Stimulated activated naive CD8-positive, alpha-beta T cell treated with anti-CD3 and anti-CD28 coated beads, Interleukin-15, amount 100 ng/mL, for 72 hours (primary cell): ENCODE measurements around the gene RUSF1.
A peak's percentile ranks its signal among the peaks of the same experiment; 100 is the strongest.

Experiments used
- ATAC-seq: fragments of 150-1000 bp; cut with Tn5 transposase; 2 replicates; pipeline ENCODE4 v1.10.0; 2021; ENCODE audit warnings: mild to moderate bottlenecking, moderate library complexity
- DNase-seq, 2 donors: peaks; one replicate each; pipeline ENCODE4 v3.0.0; 2021 to 2022
- H3K27ac Mint-ChIP-seq, 2 donors: one replicate each; pipeline ENCODE4 v1.8.0; 2022; ENCODE audit warnings: mild to moderate bottlenecking in 2 of 2, mixed read lengths in 2 of 2, moderate library complexity in 2 of 2
- H3K27me3 Mint-ChIP-seq: one replicate; pipeline ENCODE4 v1.8.0; 2022; ENCODE audit warnings: mixed read lengths
- H3K4me1 Mint-ChIP-seq: one replicate; pipeline ENCODE4 v1.8.0; 2022; ENCODE audit warnings: mild to moderate bottlenecking, mixed read lengths
- H3K4me3 Mint-ChIP-seq, 2 donors: one replicate each; pipeline ENCODE4 v1.8.0; 2022; ENCODE audit warnings: mild to moderate bottlenecking in 2 of 2, mixed read lengths in 2 of 2, moderate library complexity in 1 of 2
- H3K9me3 Mint-ChIP-seq, 2 donors: one replicate each; pipeline ENCODE4 v1.8.0; 2022; ENCODE audit warnings: mixed read lengths in 2 of 2

Gene RUSF1

GRCh38 chr16:31501226-31501965, 6.8 kb downstream of the RUSF1 start:
- Mint-ChIP-seq H3K9me3 (no peaks in the 10 kb centered on the region), H3K4me3 (no peak overlapping the region), H3K27ac (no peak overlapping the region), H3K4me1 (peaks cover 21% of the 10 kb centered on the region), H3K27me3 (no peaks in the 10 kb centered on the region)
- no peak for ATAC-seq
- no peak for DNase-seq

GRCh38 chr16:31499928-31500327, 8.3 kb downstream of the RUSF1 start:
- H3K27me3 Mint-ChIP-seq: no peaks in the 10 kb centered on the region
- H3K27ac Mint-ChIP-seq: no peak overlapping the region
- ATAC-seq: no peak
- no peak overlapping the region for H3K4me3 Mint-ChIP-seq
- H3K4me1 Mint-ChIP-seq: peaks cover 8% of the 10 kb centered on the region
- H3K9me3 Mint-ChIP-seq: no peaks in the 10 kb centered on the region
- no peak for DNase-seq

GRCh38 chr16:31498493-31498892, 9.7 kb downstream of the RUSF1 start:
- H3K4me3 Mint-ChIP-seq: no peak overlapping the region

GRCh38 chr16:31496670-31497069, 11.5 kb downstream of the RUSF1 start:
- Mint-ChIP-seq H3K27ac (no peak overlapping the region), H3K4me3 (no peak overlapping the region), H3K27me3 (no peaks in the 10 kb centered on the region), H3K9me3 (no peaks in the 10 kb centered on the region), H3K4me1 (no peaks in the 10 kb centered on the region)
- DNase-seq (no peak), ATAC-seq (no peak)

More at GRCh38 chr16:31498493-31498892, 9.7 kb downstream of the RUSF1 start:
- Mint-ChIP-seq H3K27me3 (no peaks in the 10 kb centered on the region), H3K9me3 (no peaks in the 10 kb centered on the region), H3K27ac (no peak overlapping the region), H3K4me1 (no peaks in the 10 kb centered on the region)
- DNase-seq (no peak), ATAC-seq (no peak)

GRCh38 chr16:31493506-31494125, 14.6 kb downstream of the RUSF1 start:
- Mint-ChIP-seq H3K4me3 (no peak overlapping the region), H3K27ac (no peak overlapping the region), H3K9me3 (no peaks in the 10 kb centered on the region), H3K27me3 (no peaks in the 10 kb centered on the region), H3K4me1 (no peaks in the 10 kb centered on the region)
- no peak for ATAC-seq
- DNase-seq: no peak

- ATAC-seq (no peak), DNase-seq (no peak)
- Mint-ChIP-seq H3K9me3 (no peaks in the 10 kb centered on the region), H3K4me3 (no peak overlapping the region), H3K4me1 (peaks cover 10% of the 10 kb centered on the region), H3K27ac (peak overlapping the region in 1 of 2 donors; percentile 44), H3K27me3 (no peaks in the 10 kb centered on the region)
Measured at GRCh38 chr16:31491778-31492418, 16.3 kb downstream of the RUSF1 start.

GRCh38 chr16:31489616-31490584, 18.3 kb downstream of the RUSF1 start:
- Mint-ChIP-seq H3K9me3 (no peaks in the 10 kb centered on the region), H3K4me3 (no peak overlapping the region), H3K27me3 (peaks cover 10% of the 10 kb centered on the region), H3K4me1 (peaks cover 20% of the 10 kb centered on the region), H3K27ac (no peak overlapping the region)
- DNase-seq: no peak
- no peak for ATAC-seq

GRCh38 chr16:31489298-31489564, 19.0 kb downstream of the RUSF1 start:
- no peak overlapping the region for H3K27ac Mint-ChIP-seq
- H3K4me1 Mint-ChIP-seq: peaks cover 20% of the 10 kb centered on the region
- no peak overlapping the region for H3K4me3 Mint-ChIP-seq
- peaks cover 10% of the 10 kb centered on the region for H3K27me3 Mint-ChIP-seq
- no peak for ATAC-seq
- H3K9me3 Mint-ChIP-seq: no peaks in the 10 kb centered on the region
- no peak for DNase-seq

- ATAC-seq: no peak
- H3K27ac Mint-ChIP-seq: no peak overlapping the region
- peaks cover 20% of the 10 kb centered on the region for H3K4me1 Mint-ChIP-seq
- H3K4me3 Mint-ChIP-seq: peak overlapping the region in 1 of 2 donors; percentile 94
- peaks cover 10% of the 10 kb centered on the region for H3K27me3 Mint-ChIP-seq
- no peak for DNase-seq
- H3K9me3 Mint-ChIP-seq: no peaks in the 10 kb centered on the region
Measured at GRCh38 chr16:31488468-31489297, 19.5 kb downstream of the RUSF1 start.

- ATAC-seq (peak; percentile 90), DNase-seq (peak; percentile 59 to 65)
- Mint-ChIP-seq H3K27me3 (peaks cover 10% of the 10 kb centered on the region), H3K4me1 (peaks cover 20% of the 10 kb centered on the region), H3K9me3 (no peaks in the 10 kb centered on the region), H3K27ac (peak overlapping the region in 1 of 2 donors; percentile 89), H3K4me3 (peak overlapping the region; percentile 93 to 94)
Measured at GRCh38 chr16:31487720-31488467, 20.3 kb downstream of the RUSF1 start.

- peak overlapping the region; percentile 93 to 94 for H3K4me3 Mint-ChIP-seq
- no peak for DNase-seq
- peaks cover 20% of the 10 kb centered on the region for H3K4me1 Mint-ChIP-seq
- H3K27ac Mint-ChIP-seq: peak overlapping the region in 1 of 2 donors; percentile 89
- ATAC-seq: no peak
- peaks cover 10% of the 10 kb centered on the region for H3K27me3 Mint-ChIP-seq
- H3K9me3 Mint-ChIP-seq: no peaks in the 10 kb centered on the region
Measured at GRCh38 chr16:31487071-31487719, 21.0 kb downstream of the RUSF1 start.

GRCh38 chr16:31486045-31486444, 22.1 kb downstream of the RUSF1 start:
- Mint-ChIP-seq H3K27me3 (peaks cover 10% of the 10 kb centered on the region), H3K9me3 (no peaks in the 10 kb centered on the region), H3K4me1 (peaks cover 20% of the 10 kb centered on the region), H3K27ac (no peak overlapping the region), H3K4me3 (peak overlapping the region; percentile 2 to 94)
- ATAC-seq (no peak), DNase-seq (no peak)

GRCh38 chr16:31485571-31485970, 22.6 kb downstream of the RUSF1 start:
- H3K4me1 Mint-ChIP-seq: peaks cover 20% of the 10 kb centered on the region
- H3K27ac Mint-ChIP-seq: no peak overlapping the region

More at GRCh38 chr16:31485571-31485970, 22.6 kb downstream of the RUSF1 start:
- ATAC-seq (no peak), DNase-seq (no peak)
- H3K9me3 Mint-ChIP-seq: no peaks in the 10 kb centered on the region
- peaks cover 10% of the 10 kb centered on the region for H3K27me3 Mint-ChIP-seq
- H3K4me3 Mint-ChIP-seq: no peak overlapping the region
